ENCODE measurements around the gene AMY1B.
"Not testable (repeated sequence)": the region's sequence is repeated elsewhere in the genome, so short reads cannot be mapped to it uniquely, and the experiment has no call there.

GRCh38 chr1:103697430-103697829, 1.4 kb upstream of the AMY1B start:
- TF ChIP-seq, protein P1, sequence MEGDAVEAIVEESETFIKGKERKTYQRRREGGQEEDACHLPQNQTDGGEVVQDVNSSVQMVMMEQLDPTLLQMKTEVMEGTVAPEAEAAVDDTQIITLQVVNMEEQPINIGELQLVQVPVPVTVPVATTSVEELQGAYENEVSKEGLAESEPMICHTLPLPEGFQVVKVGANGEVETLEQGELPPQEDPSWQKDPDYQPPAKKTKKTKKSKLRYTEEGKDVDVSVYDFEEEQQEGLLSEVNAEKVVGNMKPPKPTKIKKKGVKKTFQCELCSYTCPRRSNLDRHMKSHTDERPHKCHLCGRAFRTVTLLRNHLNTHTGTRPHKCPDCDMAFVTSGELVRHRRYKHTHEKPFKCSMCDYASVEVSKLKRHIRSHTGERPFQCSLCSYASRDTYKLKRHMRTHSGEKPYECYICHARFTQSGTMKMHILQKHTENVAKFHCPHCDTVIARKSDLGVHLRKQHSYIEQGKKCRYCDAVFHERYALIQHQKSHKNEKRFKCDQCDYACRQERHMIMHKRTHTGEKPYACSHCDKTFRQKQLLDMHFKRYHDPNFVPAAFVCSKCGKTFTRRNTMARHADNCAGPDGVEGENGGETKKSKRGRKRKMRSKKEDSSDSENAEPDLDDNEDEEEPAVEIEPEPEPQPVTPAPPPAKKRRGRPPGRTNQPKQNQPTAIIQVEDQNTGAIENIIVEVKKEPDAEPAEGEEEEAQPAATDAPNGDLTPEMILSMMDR (conservative IDR thresholded peaks at IDR 0.05; ENCODE audit: low read depth, low read length): not testable (repeated sequence)
- TF ChIP-seq EZH2 (IDR thresholded peaks at IDR 0.05; ENCODE audit: borderline replicate concordance, low read depth, low read length, poor library complexity, severe bottlenecking): not testable (repeated sequence)
